A673 (cell line): ENCODE data around the gene P3R3URF. TPM values are rescaled to one million over a fixed set of nuclear protein-coding genes. Genes with fewer than 3 reads are reported as not detected.

Experiments used
- BruUV-seq: library from RNA; stranded (reverse); fragments of 400-500 nt; replicated peaks from 2 replicates; lab custom pipeline; 2021; lab: Mats Ljungman, UMichigan
- CTCF ChIA-PET: fragments of 300-600 bp; sonication (Branson Sonifier 250); formaldehyde crosslinking; loops from one replicate; lab custom pipeline; 2022; ENCODE audit warnings: antibody characterized with exemption; lab: Charles Lee
- POLR2A ChIA-PET: fragments of 300-600 bp; sonication (Branson Sonifier 250); formaldehyde crosslinking; loops from one replicate; lab custom pipeline; 2022; ENCODE audit warnings: antibody characterized with exemption; ENCODE audit not compliant: low non-redundant PET; lab: Charles Lee
- DNase-seq: peaks from one replicate; pipeline ENCODE4 v3.0.0-alpha.2; 2015; ENCODE audit warnings: low spot score
- H3K27ac ChIP-seq: fragments of 200-600 bp; sonication (generic); 2 replicates; pipeline ENCODE4 v1.5.1; 2016; ENCODE audit warnings: mixed run types, low read depth, mild to moderate bottlenecking, mixed read lengths, antibody characterized with exemption, low read length; ENCODE audit not compliant: poor library complexity, severe bottlenecking
- H3K27me3 ChIP-seq: fragments of 200-600 bp; sonication (generic); replicated peaks from 2 replicates; pipeline ENCODE4 v1.6.1; 2017; ENCODE audit warnings: mixed run types, low read depth, mild to moderate bottlenecking, mixed read lengths, antibody characterized with exemption, low read length; ENCODE audit not compliant: insufficient read depth, poor library complexity
- H3K36me3 ChIP-seq: fragments of 200-600 bp; sonication (generic); 2 replicates; pipeline ENCODE4 v1.6.1; 2016; ENCODE audit warnings: mixed run types, mild to moderate bottlenecking, mixed read lengths, antibody characterized with exemption, low read length; ENCODE audit not compliant: insufficient read depth, poor library complexity, severe bottlenecking
- H3K4me1 ChIP-seq: fragments of 200-600 bp; sonication (generic); 2 replicates; pipeline ENCODE4 v1.6.1; 2017; ENCODE audit warnings: mixed run types, mild to moderate bottlenecking, mixed read lengths, antibody characterized with exemption, low read length; ENCODE audit not compliant: insufficient read depth, poor library complexity, severe bottlenecking
- H3K4me3 ChIP-seq: fragments of 200-600 bp; sonication (generic); 2 replicates; pipeline ENCODE4 v1.5.1; 2016; ENCODE audit warnings: low read depth, mixed run types, mild to moderate bottlenecking, mixed read lengths, low read length; ENCODE audit not compliant: poor library complexity, severe bottlenecking
- H3K9me3 ChIP-seq: fragments of 200-600 bp; sonication (generic); 2 replicates; pipeline ENCODE4 v1.6.1; 2016; ENCODE audit warnings: mixed run types, low read depth, mild to moderate bottlenecking, mixed read lengths, antibody characterized with exemption, low read length; ENCODE audit not compliant: poor library complexity, severe bottlenecking
- EZH2 ChIP-seq: fragments of 200-600 bp; sonication (generic); IDR thresholded peaks from 2 replicates; pipeline ENCODE4 v1.6.1; 2017; ENCODE audit warnings: borderline replicate concordance, low read depth, mild to moderate bottlenecking, mixed read lengths, antibody characterized with exemption, low read length; ENCODE audit not compliant: poor library complexity, severe bottlenecking
- intact Hi-C: fragments of 100-400 bp; cut with micrococcal nuclease; formaldehyde crosslinking; loops from one replicate; pipeline ENCODE4 v1.10.0; 2022; ENCODE audit not compliant: unreplicated experiment
- total RNA-seq: library from RNA; stranded (reverse); gene quantifications from 2 replicates; pipeline ENCODE4 v1.2.3, GENCODE V29; 2021
- TF ChIP-seq, protein P1 (sequence below): fragments of 300-800, 200-600 bp; sonication (generic); conservative IDR thresholded peaks from 2 replicates; pipeline ENCODE4 v1.5.1; 2017; ENCODE audit warnings: low read depth, mild to moderate bottlenecking, antibody characterized with exemption, low read length, moderate library complexity, mixed read lengths

P3R3URF gene
- total RNA-seq, 1 experiment from 2014 or later, result not detected

DNA sequence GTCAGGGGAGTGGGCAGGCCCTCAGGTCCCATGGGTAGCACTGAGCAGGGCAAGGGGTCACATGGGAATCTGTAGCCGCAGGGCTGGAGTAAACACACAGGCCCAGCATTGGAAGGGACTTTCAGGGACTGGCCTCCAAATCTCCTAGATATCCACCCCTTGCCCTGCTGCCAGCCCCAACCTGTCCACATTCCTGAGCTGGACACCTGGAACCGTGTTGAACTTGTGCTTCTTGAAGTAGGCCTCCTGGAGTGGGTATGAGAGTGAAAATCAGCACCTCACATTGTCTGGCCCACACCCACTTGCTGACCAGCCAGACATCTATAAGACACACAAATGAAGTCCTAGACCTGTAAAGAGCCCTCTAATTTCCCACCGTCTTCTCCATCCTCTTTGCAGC, 14.3 kb upstream of the P3R3URF start:
- DNase-seq, result no peak
- no peak for TF ChIP-seq EZH2
- ChIA-PET CTCF (interaction anchor here (0.6 to 0.9 kb wide), 2 partner anchors 12 to 33 kb away, joined by 3 read pairs; no protein-coding TSS in a partner anchor), POLR2A (no interaction called here)
- no peak overlapping the region for H3K27ac ChIP-seq
- H3K36me3 ChIP-seq, result peaks cover 19% of the 10 kb centered on the region
- BruUV-seq, result no TSS peak
- H3K4me3 ChIP-seq, result no peak overlapping the region
- no peaks in the 10 kb centered on the region for H3K9me3 ChIP-seq
- H3K27me3 ChIP-seq, result no peaks in the 10 kb centered on the region
- no peaks in the 10 kb centered on the region for H3K4me1 ChIP-seq
- intact Hi-C loops, result no loop called here

DNA sequence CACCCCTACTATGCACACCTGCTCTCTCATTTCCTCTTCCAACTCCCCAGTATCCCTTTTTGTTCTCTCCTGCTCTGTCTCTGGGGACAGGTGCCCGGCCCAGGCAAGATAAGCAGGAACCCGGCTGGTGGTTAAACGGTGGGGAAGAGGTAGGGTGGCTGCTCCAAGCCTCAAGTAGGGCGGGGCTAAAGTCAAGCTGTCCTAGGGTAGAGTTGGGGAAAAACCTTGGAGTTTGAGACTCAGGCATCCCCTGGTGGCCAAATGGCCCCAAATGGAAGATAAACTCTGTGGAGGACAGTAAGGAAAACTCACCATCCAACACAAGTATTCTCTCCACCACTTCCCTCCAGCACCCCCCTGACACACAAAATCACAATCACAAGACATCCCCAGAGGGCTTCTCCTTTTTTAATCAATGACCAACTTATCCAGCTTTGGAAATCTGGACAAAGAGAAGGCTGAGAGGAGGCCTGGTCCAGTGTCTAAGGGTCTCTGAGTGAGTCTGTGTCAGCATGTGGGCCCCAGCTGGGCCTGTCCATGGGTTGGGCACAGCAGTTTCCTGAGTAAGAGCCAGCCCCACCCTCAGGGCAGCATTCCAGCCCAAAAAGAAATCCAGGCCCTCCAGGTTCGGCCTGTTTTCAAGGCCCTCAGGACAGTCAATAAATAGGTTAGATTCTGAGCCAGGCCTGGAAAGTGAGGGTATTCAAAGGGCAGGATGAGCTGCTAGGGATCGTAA, 12.2 kb upstream of the P3R3URF start:
- DNase-seq, result no peak
- intact Hi-C loops, result no loop called here
- Histone ChIP-seq H3K27ac (no peak overlapping the region), H3K27me3 (no peaks in the 10 kb centered on the region), H3K4me1 (peaks cover 1% of the 10 kb centered on the region), H3K36me3 (peaks cover 17% of the 10 kb centered on the region), H3K4me3 (no peak overlapping the region), H3K9me3 (no peaks in the 10 kb centered on the region)
- POLR2A ChIA-PET, result no interaction called here
- TSS peak; percentile 44 for BruUV-seq
- no peak for TF ChIP-seq EZH2
- TF ChIP-seq, protein P1, sequence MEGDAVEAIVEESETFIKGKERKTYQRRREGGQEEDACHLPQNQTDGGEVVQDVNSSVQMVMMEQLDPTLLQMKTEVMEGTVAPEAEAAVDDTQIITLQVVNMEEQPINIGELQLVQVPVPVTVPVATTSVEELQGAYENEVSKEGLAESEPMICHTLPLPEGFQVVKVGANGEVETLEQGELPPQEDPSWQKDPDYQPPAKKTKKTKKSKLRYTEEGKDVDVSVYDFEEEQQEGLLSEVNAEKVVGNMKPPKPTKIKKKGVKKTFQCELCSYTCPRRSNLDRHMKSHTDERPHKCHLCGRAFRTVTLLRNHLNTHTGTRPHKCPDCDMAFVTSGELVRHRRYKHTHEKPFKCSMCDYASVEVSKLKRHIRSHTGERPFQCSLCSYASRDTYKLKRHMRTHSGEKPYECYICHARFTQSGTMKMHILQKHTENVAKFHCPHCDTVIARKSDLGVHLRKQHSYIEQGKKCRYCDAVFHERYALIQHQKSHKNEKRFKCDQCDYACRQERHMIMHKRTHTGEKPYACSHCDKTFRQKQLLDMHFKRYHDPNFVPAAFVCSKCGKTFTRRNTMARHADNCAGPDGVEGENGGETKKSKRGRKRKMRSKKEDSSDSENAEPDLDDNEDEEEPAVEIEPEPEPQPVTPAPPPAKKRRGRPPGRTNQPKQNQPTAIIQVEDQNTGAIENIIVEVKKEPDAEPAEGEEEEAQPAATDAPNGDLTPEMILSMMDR, result no peak
- CTCF ChIA-PET, result no interaction called here

GRCh38 chr1:46187106-46187869, 11.0 kb upstream of the P3R3URF start:
- no peak for DNase-seq
- Histone ChIP-seq H3K4me1 (peaks cover 9% of the 10 kb centered on the region), H3K27me3 (no peaks in the 10 kb centered on the region), H3K27ac (no peak overlapping the region), H3K9me3 (no peaks in the 10 kb centered on the region), H3K4me3 (no peak overlapping the region), H3K36me3 (peaks cover 12% of the 10 kb centered on the region)
- intact Hi-C loops, result no loop called here
- POLR2A ChIA-PET, result no interaction called here
- no TSS peak for BruUV-seq
- TF ChIP-seq, protein P1, result no peak
- no peak for TF ChIP-seq EZH2
- CTCF ChIA-PET, result no interaction called here
